HG02885 (cell line): Measurements from ENCODE around the gene CELF4.
A peak's percentile ranks its signal among the peaks of the same experiment; 100 is the strongest.

ENCODE experiments used
- ATAC-seq: cut with Tn5 transposase; IDR thresholded peaks from one replicate; pipeline ENCODE4 v1.9.1; 2021; ENCODE audit warnings: mild to moderate bottlenecking; ENCODE audit not compliant: unreplicated experiment, poor library complexity

The CELF4 gene

DNA sequence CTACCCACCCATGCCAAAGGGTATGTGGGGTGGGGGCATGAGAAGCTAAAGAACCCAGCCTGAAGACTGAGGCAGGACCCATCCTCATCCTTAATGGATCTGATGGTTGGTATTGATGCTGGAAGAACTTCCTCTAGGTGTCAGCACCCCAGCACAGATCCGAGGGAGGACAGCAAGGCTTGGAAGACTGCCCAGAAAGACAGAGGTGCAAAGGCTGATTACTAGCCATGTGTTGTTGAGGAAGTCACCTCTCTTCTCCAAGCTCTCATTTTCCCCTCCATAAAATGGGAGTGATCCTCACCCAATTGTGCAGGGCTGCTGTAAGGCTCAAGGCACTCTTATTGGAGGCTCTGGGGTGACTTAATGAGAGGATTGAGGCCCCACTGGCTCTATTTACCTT is 256.5 kb downstream of the CELF4 start:
- ATAC-seq = no peak

DNA sequence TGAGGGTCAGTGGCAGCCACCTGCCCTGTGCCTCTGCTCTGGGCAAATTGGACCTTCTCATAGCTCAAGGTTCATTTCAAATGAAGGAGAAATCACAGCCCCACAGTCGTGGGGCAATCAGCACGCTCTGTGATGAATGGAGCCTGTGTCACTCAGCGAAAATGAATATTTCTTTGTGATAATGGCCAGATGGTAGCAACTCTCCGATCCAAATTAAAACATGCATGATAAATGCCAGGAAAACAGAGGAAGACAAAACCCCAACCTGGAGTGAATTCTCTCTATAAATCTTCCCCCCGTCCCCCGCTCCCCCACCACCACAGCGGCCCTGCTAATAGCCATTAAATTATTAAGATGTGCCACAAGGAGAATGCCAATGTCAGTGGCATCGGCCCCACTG is 258.4 kb downstream of the CELF4 start:
- ATAC-seq = no peak

DNA sequence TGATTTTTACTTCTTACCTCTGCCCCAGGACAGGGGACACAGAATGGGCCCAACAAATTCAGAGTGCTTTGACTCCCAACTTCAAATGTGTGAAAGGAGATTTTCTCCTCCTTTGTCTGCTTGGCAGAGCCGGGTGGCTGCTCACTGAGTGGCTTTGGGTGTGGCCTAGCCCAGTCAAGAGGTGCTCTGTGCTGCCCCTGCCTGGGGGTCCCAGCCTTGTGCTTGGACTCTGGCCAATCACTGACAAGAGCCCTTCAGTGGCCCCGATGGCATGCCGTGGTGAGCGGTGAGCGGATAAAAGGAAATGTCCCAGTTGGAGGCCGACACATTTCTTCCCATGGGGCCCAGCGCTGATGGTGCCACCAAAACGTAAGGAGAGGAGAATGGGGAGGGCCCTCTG is 259.2 kb downstream of the CELF4 start:
- no peak for ATAC-seq

DNA sequence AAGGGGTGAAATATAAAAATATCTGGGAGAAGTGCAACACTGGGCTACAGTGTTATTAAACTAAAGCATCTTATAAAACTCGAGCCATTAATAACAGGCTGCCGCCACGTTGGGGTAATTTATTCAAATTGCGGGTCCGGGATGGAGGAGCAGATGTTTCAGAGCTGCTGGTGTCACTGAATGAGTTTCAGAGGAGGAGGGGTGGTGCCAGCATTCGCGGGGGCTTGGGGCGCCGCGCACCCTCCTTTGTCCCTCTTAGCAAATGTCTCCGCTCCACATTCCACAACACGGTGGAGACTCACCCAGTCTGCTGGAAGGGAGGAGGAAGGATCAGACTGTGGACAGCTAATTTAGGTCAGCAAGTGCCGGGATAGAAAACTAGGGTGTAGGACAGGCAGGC is 260.5 kb downstream of the CELF4 start:
- no peak for ATAC-seq

DNA sequence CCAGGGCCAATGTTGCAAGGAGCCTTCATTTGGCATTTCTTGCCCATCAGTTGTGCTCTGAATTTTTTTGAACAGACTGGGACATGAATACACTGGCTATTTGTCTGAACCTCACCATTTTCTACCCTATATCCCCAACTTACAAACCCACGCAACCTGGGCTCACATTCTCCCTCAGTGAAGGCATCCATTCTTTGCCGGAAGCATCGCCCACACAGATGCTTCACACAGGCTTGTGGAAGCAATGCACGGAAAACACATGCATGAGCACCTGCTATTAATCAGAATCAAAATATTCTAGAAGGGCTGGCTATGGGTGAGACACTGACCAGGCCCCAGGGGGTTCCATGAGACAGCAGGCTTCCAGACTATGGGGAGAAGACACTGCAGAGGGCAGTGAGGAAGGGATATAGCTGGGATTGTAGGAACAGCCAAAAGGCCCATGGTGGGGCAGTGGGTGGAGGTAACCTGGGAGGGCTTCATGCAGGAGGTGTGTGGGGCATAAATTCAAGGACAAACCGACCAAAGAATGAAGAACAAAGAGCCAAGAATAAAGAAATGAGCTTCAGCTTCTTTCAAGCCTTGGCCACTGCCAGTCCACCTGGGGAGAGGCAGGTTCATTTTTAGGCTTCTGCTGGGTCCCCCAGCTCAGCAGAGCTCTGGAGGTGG is 261.5 kb downstream of the CELF4 start:
- no peak for ATAC-seq

DNA sequence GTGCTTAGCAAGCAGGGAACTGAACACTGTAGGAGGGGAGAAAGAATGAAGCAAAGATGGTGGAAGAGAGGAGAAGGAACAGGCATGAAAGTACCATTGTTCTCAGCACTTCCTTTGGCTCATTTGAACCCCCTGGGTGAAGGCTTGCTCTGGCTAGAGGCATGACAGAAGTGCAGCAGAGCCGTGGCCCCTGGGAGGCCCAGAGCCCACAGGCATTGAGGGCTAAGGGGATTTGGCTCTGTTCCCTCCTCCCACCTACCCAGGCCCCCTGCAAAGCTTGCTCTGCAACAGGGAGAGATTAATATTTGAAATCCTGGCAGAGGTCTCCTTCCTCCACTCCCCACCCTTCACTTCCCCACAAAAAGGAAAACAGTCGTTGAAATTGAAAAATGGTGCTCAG is 262.6 kb downstream of the CELF4 start:
- no peak for ATAC-seq

DNA sequence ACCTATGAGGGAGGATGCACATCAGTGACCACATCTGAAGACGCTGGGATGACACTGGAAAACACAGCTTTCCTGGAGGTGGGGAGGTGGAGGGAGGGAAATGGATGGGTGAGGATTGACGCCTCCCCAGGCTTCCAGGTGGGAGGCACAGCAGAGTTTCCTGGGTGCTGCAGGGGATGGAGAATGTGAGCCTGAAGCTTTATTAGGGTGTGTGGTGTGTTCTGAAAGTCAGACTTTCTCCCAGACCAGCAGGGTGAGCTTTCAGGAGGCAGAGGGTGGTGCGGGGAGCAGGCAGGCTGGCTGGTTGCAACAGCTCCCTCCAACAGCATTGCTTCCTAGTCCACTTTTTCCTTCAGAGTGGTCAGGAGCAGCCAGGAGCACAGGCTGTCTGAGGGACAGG is 263.1 kb downstream of the CELF4 start:
- ATAC-seq = no peak

DNA sequence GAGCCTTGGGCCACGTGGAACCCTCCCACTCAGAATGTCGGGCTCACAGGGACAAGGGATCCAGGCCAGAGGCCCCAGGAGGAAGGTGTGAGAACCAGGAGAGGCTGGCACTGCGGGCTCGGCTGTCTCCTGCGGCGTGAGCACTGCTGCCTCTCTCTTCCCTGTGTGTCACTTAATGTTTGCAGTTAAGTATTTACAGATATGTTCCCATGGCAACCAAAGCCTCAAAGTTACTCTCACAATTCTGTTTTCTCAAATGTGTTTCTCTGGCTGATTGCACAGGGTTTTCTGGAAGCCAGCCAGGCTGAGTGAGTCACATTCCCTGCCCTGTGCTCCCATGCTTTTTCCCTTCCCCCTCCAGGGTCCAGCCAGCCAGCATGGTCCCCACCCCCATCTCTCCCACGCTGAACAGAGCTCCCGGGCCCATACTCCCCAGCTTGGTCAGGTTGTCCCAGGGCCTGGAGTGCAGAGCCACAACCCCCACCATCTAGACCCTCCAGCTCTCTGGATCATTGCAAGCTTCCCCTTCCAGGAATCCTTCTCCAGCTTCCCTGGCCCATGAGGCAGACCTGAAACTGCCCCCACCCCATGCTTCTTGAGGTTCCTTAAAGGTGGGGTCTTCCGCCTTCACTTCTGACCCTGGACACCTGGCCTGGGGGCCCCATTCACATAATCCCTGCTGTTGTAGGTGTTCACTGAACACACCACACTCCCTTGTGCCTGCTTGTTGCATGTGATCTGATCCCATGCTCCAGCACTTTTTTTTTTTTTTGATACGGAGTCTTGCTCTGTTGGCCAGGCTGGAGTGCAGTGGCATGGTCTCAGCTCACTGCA is 265.9 kb downstream of the CELF4 start:
- ATAC-seq = peak; percentile 40

DNA sequence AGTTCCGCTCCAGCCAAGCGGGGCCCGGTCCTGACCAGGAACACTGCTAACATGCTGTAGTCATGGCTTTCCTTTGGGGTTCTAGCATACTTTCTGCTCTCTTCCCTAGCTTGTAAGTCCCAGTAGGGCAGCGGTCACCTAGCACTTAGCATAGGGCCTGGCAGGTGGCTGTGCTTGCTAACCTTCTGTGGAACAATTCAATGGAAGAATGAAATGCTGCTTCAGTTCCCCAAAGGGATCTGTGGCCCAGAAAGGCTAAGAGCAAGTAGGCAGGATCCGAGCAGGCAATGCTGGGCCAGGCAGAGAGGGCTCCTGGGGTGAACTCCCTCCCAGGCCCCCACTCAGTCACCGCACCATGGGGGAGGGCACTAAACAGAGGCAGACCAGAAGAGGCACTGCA is 266.8 kb downstream of the CELF4 start:
- no peak for ATAC-seq

DNA sequence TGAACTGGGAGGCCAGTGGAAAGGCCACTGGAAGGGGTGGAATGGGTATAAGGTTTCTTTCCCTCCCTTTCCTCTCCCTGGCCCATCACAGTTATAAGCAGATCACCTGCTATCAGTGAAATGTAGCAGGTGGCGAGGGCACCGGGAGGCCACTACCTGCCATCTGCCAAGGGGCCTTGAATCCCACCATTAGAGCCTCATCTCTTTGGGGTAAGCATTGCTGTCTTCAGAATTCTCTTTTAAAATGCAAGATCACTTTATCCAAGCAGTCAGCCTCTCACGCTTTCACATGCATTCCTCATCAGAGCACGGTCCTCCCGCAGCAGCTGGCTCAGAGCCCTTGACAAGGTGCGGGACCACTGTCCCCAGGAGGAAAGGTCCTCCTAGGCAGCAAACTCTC is 268.5 kb downstream of the CELF4 start:
- ATAC-seq = no peak

DNA sequence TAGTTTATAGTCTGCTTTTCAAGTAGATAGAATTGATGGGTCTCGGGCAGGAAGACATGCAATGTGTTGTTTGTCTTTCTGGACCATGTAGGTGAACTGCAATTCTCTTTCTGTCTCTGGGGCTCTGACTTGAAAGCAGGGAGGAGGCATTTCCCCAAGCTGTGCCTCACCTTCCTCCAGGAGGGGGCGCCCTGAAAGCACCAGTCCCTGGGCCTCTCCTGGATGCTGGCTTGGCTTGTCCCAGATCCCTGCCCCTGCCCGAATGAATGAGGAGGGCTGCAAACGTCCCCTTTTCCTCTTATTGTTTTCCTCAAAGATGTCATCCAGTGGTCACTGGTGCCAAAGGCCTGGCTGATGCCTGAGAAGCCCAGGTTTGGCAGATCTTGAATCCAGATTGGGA is 270.6 kb downstream of the CELF4 start:
- no peak for ATAC-seq

DNA sequence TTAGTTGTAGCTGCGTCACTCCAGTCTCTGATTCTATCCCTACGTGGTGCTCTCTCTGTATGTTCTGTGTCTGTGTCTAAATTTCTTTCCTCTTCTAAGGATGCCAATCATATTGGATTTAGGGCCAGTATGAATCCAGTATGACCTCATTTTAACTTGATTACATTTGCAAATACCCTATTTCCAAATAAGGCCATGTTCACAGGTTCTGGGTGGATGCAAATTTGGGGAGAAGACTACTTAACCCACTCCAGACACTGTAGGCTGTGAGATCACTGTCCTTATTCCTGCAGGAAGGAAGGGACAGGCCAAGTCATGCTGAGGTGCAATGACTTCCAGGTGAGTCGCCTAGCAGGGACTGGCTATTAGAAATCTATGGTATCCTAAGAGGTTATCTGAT is 272.2 kb downstream of the CELF4 start:
- no peak for ATAC-seq

DNA sequence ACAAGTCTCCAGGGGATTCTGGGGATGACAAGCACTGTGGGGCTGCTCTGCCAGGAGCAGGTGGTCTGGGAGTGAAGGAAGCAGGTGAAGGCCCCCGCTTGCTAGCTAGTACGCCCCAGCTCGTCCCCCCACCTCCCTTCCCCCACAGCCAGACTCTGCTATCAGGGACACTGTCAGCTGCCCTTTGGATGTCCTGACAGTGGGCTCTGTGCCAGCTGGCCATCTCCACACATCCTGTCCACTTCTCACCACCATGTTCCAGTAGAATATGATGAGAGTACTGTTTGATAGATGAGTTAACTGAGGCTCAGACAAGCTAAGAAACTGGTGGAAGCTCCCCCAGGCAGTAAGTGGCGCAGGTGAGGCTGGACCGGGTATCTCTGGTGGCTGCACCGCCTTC is 276.2 kb downstream of the CELF4 start:
- no peak for ATAC-seq

DNA sequence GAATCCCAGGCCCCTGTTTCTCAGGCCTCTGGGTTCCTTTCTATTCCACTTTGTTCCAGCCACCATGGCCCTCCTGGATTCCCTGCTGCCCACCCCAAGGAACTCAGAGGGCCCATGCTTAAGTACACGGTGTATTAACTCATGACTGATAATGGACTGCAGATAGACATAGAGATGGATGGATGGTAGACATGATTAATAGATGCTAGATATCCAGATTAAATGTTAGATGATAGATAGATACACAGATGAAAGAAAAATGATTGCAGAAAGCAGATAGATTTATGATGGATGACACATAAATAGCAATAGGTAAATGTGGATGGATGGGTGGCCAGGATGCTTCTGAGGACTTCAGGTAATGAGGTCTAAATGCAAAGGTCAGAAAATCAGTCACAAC is 278.0 kb downstream of the CELF4 start:
- ATAC-seq = no peak

DNA sequence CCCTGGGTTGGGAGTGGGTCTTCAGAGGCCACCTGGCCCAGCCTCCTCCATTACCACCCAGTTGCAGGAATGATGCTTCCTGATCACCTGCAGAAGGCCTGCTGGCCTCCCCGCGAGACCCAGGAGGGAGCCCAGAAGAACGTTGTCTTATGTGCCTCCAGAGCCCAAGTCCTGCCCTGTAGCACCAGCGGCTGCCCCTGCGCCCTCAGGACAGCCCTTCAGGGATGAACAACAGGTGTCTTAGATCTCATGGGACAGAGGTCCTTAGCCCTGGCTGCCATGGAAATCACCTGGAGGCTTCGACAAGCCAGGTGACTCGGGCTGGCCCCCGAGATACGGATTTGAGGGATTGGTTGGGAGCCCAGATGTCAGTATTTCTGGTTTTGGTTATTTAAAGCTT is 278.8 kb downstream of the CELF4 start:
- ATAC-seq = no peak

DNA sequence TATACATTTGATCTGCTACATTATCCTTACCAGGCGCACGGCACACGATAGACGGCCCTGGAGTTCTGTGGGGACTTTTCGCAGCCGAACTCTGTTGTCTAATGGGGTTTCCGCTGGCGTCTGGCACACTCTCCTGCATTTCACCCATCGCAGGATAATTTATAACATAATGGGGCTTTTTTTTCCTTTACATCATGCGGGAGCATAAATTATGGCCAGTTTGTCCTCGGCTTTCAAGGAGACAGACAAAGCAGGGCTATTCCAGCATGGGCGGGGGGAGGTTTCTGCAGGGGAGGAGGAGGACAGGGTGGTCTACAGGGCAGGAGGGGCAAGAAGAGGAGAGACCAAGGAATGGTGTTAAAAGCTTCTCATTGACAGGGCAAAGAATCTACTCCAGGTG is 279.8 kb downstream of the CELF4 start:
- no peak for ATAC-seq

DNA sequence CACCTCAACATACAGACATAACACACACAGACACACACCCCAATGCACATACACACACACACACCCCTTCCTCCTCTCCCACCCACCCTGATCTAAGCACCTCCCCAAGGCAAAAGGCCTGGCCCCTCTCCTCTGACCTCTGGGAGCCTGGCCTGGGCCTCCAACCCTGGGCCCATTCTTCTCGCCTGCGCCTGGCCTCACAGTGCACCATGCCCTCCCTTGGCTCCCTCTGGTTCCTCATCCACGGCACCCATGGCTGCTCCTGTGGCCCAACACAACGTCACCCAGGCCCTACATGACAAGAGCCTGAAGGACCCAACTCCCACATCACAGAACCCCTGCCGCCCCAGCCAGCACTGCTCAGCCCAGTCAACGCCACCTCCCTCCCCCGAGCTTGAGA is 281.3 kb downstream of the CELF4 start:
- ATAC-seq = no peak

DNA sequence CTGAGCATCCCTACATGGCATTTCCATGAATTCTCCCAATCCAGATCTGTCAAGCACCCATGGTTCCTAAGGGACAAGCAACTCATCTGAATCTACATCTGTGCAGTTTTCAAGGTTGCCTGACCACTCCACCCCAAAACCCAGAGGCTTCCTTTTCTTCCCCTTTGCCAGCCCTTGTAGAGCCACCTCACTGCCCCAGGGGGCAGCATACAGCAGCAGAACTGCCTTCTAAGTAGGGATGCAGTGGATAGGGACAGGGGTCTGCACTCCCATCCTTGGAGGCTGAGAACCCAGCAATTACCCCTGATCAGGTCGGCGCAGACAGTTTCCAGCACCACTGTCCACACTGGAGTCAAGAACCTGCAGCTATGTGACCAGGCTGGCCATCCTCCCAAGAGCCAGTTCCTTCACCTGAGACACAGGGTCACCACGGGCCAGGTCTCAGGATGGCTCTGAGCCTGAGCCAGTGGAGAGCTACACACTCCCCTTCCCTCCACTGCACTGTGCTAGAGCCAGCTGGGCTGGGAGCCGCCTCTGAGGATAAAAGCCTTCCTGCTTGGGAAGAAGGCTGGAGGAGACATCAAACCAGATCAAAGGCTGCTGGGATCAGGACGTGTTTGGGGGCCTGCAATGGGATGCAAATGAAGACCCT is 283.1 kb downstream of the CELF4 start:
- peak; percentile 53 for ATAC-seq

DNA sequence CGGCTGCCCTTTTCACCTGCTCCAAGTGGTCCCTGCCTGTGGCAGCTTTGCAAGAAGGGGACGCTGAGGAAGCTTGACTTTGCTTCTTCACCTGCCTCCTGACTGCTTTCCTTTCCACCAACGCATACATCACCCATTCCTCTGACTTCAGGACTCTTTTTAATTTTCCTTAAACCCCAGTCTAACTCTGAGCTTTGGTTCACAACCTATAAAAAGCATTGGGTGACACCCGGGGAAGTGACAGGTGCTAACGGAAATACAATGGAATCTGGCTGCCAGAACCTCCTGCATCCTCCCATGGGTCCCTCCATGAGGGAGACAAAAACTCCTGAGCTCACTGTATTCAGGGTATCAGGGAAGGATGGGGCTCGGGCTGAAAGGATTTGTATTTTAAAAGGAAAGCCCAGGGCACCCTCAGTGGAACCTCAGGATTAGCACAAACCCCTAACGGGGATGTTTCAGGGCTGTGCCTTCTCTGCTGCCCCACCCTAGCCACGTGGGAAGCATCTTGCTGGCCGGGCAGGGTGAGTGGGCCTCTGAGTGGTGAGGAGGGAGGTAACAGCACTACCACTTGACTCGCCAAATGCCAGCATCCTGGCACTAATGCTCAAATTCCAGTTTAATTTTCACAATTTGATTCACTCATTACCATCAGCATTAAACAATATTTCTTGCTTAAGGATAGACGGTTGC is 284.8 kb downstream of the CELF4 start:
- no peak for ATAC-seq

DNA sequence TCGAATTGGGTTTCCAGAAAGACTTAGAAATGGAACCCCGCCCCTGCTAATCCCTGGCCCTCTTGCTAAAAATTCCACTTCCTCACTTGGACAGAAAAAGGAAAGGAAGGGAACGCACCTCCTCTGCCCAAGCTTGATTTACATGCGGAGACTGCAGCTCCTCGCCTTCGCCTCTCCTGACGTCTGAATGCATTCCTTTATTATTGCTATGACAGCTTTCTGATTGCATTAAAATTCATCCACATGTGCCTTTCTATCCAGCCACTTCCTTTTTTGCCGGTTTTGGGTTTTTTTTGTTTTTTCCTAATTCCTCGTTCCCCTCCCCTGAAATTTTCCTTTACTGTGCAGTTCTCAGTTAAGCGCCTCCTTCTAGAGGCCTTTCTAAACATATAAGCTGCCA is 287.8 kb downstream of the CELF4 start:
- no peak for ATAC-seq
